Fibroblast of pulmonary artery (primary cell): Measurements from ENCODE around the gene ARID1A.

Source experiments
- DNase-seq: peaks from one replicate; pipeline ENCODE4 v3.0.0-alpha.2; 2010; ENCODE audit warnings: low read depth
- H3K4me3 ChIP-seq: replicated peaks from 2 replicates; pipeline ENCODE4 v1.5.1; 2011; ENCODE audit warnings: low read depth, mild to moderate bottlenecking, control low read depth, low read length, moderate library complexity
- CTCF ChIP-seq: IDR thresholded peaks from 2 replicates; pipeline ENCODE4 v1.5.1; 2011; ENCODE audit warnings: mild to moderate bottlenecking, control low read depth, low read length, inconsistent platforms; ENCODE audit errors: missing control alignments

Gene ARID1A

DNA sequence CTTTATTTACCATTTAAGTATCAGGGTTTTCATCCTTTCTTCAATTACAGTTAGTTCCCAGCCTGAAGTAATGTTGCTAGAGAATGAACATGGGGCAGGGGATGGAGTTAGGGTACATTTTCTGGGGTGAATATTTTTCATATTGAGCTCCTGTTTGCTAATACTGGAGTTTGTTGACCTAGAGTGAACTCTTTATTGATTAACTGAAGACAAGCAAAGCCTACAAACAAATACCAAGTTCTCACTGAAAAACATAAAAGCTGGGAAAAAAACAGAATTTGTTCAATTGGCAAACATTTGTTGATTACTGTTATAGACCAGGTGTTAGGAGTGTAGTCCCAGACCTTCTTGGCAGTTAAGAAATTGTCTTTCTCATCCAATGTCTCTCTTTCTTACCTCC lies 63.7 kb downstream of the ARID1A start:
- no peak overlapping the region for H3K4me3 ChIP-seq
- TF ChIP-seq CTCF = no peak
- DNase-seq = no peak

GRCh38 chr1:26761217-26761616 lies 65.4 kb downstream of the ARID1A start:
- TF ChIP-seq CTCF = peak; percentile 16
- DNase-seq = no peak
- H3K4me3 ChIP-seq = no peak overlapping the region

- no peak for TF ChIP-seq CTCF
- no peak for DNase-seq
Measured at GRCh38 chr1:26767714-26768113, 71.9 kb downstream of the ARID1A start.

GRCh38 chr1:26768755-26769154 lies 72.9 kb downstream of the ARID1A start:
- TF ChIP-seq CTCF = no peak
- H3K4me3 ChIP-seq = no peak overlapping the region
- peak; percentile 83 for DNase-seq

More at GRCh38 chr1:26767714-26768113, 71.9 kb downstream of the ARID1A start:
- H3K4me3 ChIP-seq = no peak overlapping the region

GRCh38 chr1:26771285-26771642 lies 75.4 kb downstream of the ARID1A start:
- no peak for DNase-seq

GRCh38 chr1:26771643-26772321 lies 76.0 kb downstream of the ARID1A start:
- peak; percentile 95 for DNase-seq
- TF ChIP-seq CTCF = no peak
- no peak overlapping the region for H3K4me3 ChIP-seq

More at GRCh38 chr1:26771285-26771642, 75.4 kb downstream of the ARID1A start:
- no peak for TF ChIP-seq CTCF
- H3K4me3 ChIP-seq = no peak overlapping the region

- DNase-seq = peak; percentile 88
- no peak overlapping the region for H3K4me3 ChIP-seq
- no peak for TF ChIP-seq CTCF
Measured at GRCh38 chr1:26772687-26773086, 76.9 kb downstream of the ARID1A start.
